ENCODE measurements around the gene EPS8L2. TPM values are rescaled to one million over a fixed set of nuclear protein-coding genes. Genes with fewer than 3 reads are reported as not detected.
A peak's percentile ranks its signal among the peaks of the same experiment; 100 is the strongest.

EPS8L2 gene
- total and polyA plus RNA-seq, 2 of the 13 experiments (the other 11 are each of a cell fraction or from before 2014, with no cell fraction given), result 89.3 to 416 TPM

DNA sequence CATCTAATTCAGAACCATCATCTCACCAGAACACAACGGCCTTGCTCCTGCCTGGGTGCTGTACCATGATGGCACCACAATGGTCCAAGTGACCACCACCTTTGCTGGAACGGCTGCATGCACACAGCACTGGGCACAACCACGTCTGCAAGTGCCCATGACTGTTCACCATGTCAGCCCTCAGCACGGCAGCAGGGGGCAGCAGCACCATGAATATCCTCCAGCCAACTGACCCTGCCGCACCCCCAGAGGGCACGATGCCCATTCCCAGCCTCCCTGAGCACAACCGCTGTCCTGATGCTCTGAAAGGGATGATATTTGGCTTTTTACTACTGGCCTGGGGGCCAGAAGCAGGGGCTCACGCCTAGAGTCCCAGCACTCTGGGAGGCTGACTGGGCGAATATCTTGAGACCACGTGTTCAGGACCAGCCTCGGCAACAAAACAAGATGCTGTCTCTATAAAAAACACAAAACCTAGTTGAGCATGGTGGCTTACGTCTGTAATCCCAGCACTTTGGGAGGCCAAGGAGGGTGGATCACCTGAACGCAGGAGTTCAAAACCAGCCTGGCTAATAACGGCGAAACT lies 43.2 kb upstream of the EPS8L2 start (continued):
- TF ChIP-seq FOXK1 (CRISPR knock-in tag; IDR thresholded peaks at IDR 0.05; ENCODE audit: borderline replicate concordance, low read depth), result no peak
- peak; percentile 44; the same call in 1 of the 2 replicates for TF ChIP-seq SMC3 (IDR thresholded peaks at IDR 0.05; ENCODE audit: low read length)
- no peak for TF ChIP-seq NONO (IDR thresholded peaks at IDR 0.05)
- TF ChIP-seq NONO (CRISPR knock-in tag; conservative IDR thresholded peaks at IDR 0.05), result peak; percentile 42; the same call in 1 of the 2 replicates
- peak; percentile 28; the same call in 1 of the 2 replicates for TF ChIP-seq SALL1 (CRISPR knock-in tag; IDR thresholded peaks at IDR 0.05)
- TF ChIP-seq MYC (CRISPR knock-in tag; IDR thresholded peaks at IDR 0.05; ENCODE audit: borderline replicate concordance), result peak; percentile 15; the same call in 1 of the 2 replicates
- no peak for TF ChIP-seq GTF3A (CRISPR knock-in tag; conservative IDR thresholded peaks at IDR 0.05)
- TF ChIP-seq AGO1 (IDR thresholded peaks at IDR 0.05; ENCODE audit: low read depth, low read length, poor library complexity, severe bottlenecking), result no peak
- peak; percentile 41; the same call in 1 of the 2 replicates for TF ChIP-seq HOXA3 (CRISPR knock-in tag; IDR thresholded peaks at IDR 0.05)
- 0 out of 2 replicates have a peak, but pooled peaks have one; percentile 18 for TF ChIP-seq ZNF614 (CRISPR knock-in tag; IDR thresholded peaks at IDR 0.05; ENCODE audit: borderline replicate concordance)
- TF ChIP-seq, protein P1, sequence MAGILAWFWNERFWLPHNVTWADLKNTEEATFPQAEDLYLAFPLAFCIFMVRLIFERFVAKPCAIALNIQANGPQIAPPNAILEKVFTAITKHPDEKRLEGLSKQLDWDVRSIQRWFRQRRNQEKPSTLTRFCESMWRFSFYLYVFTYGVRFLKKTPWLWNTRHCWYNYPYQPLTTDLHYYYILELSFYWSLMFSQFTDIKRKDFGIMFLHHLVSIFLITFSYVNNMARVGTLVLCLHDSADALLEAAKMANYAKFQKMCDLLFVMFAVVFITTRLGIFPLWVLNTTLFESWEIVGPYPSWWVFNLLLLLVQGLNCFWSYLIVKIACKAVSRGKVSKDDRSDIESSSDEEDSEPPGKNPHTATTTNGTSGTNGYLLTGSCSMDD (CRISPR knock-in tag; IDR thresholded peaks at IDR 0.05), result no peak
- no peak for TF ChIP-seq ATF4 (CRISPR knock-in tag; IDR thresholded peaks at IDR 0.05)
- TF ChIP-seq, protein P2, sequence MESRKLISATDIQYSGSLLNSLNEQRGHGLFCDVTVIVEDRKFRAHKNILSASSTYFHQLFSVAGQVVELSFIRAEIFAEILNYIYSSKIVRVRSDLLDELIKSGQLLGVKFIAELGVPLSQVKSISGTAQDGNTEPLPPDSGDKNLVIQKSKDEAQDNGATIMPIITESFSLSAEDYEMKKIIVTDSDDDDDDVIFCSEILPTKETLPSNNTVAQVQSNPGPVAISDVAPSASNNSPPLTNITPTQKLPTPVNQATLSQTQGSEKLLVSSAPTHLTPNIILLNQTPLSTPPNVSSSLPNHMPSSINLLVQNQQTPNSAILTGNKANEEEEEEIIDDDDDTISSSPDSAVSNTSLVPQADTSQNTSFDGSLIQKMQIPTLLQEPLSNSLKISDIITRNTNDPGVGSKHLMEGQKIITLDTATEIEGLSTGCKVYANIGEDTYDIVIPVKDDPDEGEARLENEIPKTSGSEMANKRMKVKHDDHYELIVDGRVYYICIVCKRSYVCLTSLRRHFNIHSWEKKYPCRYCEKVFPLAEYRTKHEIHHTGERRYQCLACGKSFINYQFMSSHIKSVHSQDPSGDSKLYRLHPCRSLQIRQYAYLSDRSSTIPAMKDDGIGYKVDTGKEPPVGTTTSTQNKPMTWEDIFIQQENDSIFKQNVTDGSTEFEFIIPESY (CRISPR knock-in tag; IDR thresholded peaks at IDR 0.05), result peak; percentile 54; the same call in 1 of the 2 replicates
- peak; percentile 50; the same call in 1 of the 2 replicates for TF ChIP-seq HNF1B (CRISPR knock-in tag; IDR thresholded peaks at IDR 0.05)
- TF ChIP-seq, protein P3, sequence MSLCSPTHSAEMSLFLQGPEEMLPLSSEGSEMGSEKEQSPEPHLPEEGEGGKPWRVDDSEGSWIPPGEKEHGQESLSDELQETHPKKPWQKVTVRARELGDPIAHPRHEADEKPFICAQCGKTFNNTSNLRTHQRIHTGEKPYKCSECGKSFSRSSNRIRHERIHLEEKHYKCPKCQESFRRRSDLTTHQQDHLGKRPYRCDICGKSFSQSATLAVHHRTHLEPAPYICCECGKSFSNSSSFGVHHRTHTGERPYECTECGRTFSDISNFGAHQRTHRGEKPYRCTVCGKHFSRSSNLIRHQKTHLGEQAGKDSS (CRISPR knock-in tag; IDR thresholded peaks at IDR 0.05; ENCODE audit: borderline replicate concordance, low read depth), result peak; percentile 53; the same call in 1 of the 2 replicates
- TF ChIP-seq NR2F1 (CRISPR knock-in tag; IDR thresholded peaks at IDR 0.05), result 0 out of 4 replicates have a peak, but pooled peaks of 1 of the 2 experiments have one; percentile 28
- TF ChIP-seq, protein P4, sequence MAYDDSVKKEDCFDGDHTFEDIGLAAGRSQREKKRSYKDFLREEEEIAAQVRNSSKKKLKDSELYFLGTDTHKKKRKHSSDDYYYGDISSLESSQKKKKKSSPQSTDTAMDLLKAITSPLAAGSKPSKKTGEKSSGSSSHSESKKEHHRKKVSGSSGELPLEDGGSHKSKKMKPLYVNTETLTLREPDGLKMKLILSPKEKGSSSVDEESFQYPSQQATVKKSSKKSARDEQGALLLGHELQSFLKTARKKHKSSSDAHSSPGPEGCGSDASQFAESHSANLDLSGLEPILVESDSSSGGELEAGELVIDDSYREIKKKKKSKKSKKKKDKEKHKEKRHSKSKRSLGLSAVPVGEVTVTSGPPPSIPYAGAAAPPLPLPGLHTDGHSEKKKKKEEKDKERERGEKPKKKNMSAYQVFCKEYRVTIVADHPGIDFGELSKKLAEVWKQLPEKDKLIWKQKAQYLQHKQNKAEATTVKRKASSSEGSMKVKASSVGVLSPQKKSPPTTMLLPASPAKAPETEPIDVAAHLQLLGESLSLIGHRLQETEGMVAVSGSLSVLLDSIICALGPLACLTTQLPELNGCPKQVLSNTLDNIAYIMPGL (CRISPR knock-in tag; IDR thresholded peaks at IDR 0.05; ENCODE audit: borderline replicate concordance in 1 of 2, low read depth in 1 of 2), result 0 out of 4 replicates have a peak, but pooled peaks of 1 of the 2 experiments have one; percentile 30

Data from HepG2 (cell line).